GM19240 (cell line): ENCODE data around the gene SLC36A4.
"Not testable (repeated sequence)": the region's sequence is repeated elsewhere in the genome, so short reads cannot be mapped to it uniquely, and the experiment has no call there.

Experiments used
- DNase-seq: peaks from one replicate; pipeline ENCODE4 v3.0.0; 2011; ENCODE audit warnings: low spot score; ENCODE audit not compliant: insufficient read length

SLC36A4 gene

DNA sequence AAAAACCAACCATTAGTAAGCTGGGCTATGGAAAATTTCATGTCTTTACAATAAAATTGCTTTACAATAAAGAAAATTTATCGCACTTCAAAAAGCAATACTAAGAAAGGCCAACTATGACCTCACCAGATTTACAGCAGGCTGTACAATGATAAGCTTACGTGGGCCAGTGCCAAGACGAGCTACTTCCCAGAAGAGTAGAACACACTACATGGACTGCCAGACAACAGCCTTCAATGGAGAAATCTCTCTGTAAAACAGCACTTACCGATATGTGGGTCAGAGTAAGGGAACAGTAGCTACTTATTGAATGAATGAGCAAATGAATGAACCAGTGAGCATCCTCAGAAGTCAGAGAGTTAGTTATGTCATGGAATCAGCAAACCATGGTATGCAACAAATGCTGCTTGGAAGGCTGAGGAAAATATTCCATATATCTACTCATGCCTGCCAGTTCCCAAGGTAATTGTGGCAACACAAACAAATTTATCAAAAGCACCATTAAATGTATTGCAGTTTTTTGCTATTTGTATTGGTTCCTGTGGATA is 74.4 kb downstream of the SLC36A4 start:
- DNase-seq, result no peak

DNA sequence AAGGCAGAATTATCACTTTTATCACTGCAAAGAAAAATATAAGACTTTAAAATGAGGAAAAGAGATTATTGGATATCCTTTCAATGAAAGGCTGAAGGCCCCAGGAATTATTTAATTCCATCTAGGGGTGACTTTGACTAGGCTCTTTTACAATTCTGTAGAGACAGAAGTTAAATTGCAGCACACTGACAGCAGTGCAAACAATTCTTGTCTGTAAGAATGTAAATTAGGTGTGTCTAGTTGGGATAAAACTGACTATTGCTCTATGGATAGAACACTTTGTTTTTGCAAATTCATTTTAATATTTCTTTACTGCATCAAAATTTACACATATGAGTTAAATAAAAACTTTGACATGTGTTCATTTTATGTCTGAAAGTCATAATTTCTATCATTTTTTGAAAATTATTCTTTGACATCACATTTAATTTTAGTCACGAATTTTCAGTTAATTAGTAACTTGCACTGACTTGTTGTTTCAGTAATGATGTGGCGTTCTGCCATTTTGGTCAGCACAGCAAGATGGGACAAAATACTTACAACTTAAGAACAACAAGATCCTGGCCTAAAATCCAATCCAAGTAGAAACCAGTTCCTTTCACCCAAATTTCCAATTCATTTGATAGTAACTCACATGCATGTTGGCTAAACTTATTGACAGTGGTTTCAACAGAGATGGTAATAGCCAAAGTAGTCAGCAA is 75.1 kb downstream of the SLC36A4 start:
- DNase-seq, result no peak

GRCh38 chr11:93118276-93118675 is 79.5 kb downstream of the SLC36A4 start:
- DNase-seq, result no peak

- DNase-seq, result no peak
These were observed 80.2 kb downstream of the SLC36A4 start for GRCh38 chr11:93117565-93117964.

GRCh38 chr11:93116641-93117441 is 81.0 kb downstream of the SLC36A4 start:
- no peak for DNase-seq

GRCh38 chr11:93114304-93114703 is 83.5 kb downstream of the SLC36A4 start:
- DNase-seq, result no peak

DNA sequence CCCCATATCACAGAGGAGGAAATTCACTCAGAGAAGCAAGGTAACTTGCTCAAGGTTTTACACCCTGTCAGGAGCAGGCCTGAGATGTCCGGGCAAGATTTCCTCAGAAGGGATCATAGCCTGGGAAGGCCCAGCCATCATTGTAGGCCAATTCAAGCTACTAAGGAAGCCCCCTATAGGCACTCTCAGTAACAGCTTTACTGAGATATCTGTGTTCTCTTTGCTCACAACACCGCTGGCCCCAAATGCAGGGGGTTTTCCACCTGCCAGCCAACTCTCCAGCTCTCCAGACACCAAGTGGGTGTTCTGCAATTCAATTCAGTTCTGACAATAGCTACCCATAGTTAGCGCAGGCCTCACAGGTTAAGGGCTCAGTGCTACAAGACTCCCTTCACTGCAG is 84.0 kb downstream of the SLC36A4 start:
- no peak for DNase-seq

GRCh38 chr11:93111147-93111546 is 86.6 kb downstream of the SLC36A4 start:
- not testable (repeated sequence) for DNase-seq

DNA sequence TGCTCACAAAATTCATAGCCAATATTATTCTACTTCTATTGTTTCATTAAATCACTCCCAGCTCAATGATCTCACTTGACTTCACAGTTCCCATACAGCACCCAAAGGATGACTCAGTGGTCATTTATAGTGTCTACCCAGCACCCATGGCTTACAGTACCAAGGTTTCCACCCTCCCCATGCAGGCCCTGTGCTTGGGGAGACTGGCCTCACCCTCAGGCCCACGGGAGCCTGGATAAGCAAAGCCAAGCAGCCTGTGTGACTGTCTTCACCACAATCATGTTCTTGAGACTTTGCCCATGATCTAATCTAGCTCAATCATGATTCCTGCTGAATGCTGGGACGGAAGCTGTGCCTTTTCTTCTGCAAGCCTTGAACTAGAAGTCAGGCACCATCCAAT is 97.6 kb downstream of the SLC36A4 start:
- no peak for DNase-seq

- DNase-seq, result no peak
These were observed 98.0 kb downstream of the SLC36A4 start for GRCh38 chr11:93099806-93100205.
